Activated CD8-positive, alpha-beta memory T cell treated with anti-CD3 and anti-CD28 coated beads, Interleukin-2, amount 50 U/mL, for 4 hours (primary cell): ENCODE data around the gene OTUB1.

Experiments used
- DNase-seq: peaks from one replicate; pipeline ENCODE4 v3.0.0-alpha.2; 2020

Gene OTUB1

GRCh38 chr11:63978551-63979239, 7.5 kb upstream of the OTUB1 start:
- no peak for DNase-seq

GRCh38 chr11:63979426-63979825, 6.8 kb upstream of the OTUB1 start:
- no peak for DNase-seq

- DNase-seq, result peak; percentile 56
Measured at GRCh38 chr11:63985812-63986155, 454 bp upstream of the OTUB1 start.

GRCh38 chr11:63986932-63987513, 785 bp downstream of the OTUB1 start:
- DNase-seq, result no peak

- no peak for DNase-seq
Measured at GRCh38 chr11:63991558-63991957, 5.3 kb downstream of the OTUB1 start.

- DNase-seq, result no peak
Measured at GRCh38 chr11:63993100-63993499, 6.9 kb downstream of the OTUB1 start.

- no peak for DNase-seq
Measured at GRCh38 chr11:63993993-63994392, 7.8 kb downstream of the OTUB1 start.

- DNase-seq, result no peak
Measured at GRCh38 chr11:63996512-63996911, 10.3 kb downstream of the OTUB1 start.

GRCh38 chr11:63997104-63997700, 11.0 kb downstream of the OTUB1 start:
- DNase-seq, result no peak

GRCh38 chr11:63997801-63998337, 11.6 kb downstream of the OTUB1 start:
- no peak for DNase-seq

GRCh38 chr11:63998558-63999348, 12.5 kb downstream of the OTUB1 start:
- no peak for DNase-seq

- DNase-seq, result peak; percentile 71
Measured at GRCh38 chr11:63999349-64000025, 13.2 kb downstream of the OTUB1 start.

GRCh38 chr11:64000026-64000739, 13.9 kb downstream of the OTUB1 start:
- DNase-seq, result peak; percentile 73

GRCh38 chr11:64000740-64001483, 14.7 kb downstream of the OTUB1 start:
- no peak for DNase-seq

GRCh38 chr11:64001484-64002420, 15.5 kb downstream of the OTUB1 start:
- DNase-seq, result no peak

GRCh38 chr11:64003807-64004589, 17.8 kb downstream of the OTUB1 start:
- DNase-seq, result no peak

- DNase-seq, result no peak
Measured at GRCh38 chr11:64004590-64004984, 18.3 kb downstream of the OTUB1 start.

GRCh38 chr11:64005691-64006090, 19.5 kb downstream of the OTUB1 start:
- no peak for DNase-seq

- no peak for DNase-seq
Measured at GRCh38 chr11:64006398-64006797, 20.2 kb downstream of the OTUB1 start.
